ENCODE results near the gene DUSP12.
"Not testable (repeated sequence)": the region's sequence is repeated elsewhere in the genome, so short reads cannot be mapped to it uniquely, and the experiment has no call there.

Gene DUSP12

GRCh38 chr1:161727256-161727924 lies 22.2 kb upstream of the DUSP12 start:
- DNase-seq (ENCODE audit: low read depth): peak; percentile 90

GRCh38 chr1:161728376-161729226 lies 21.0 kb upstream of the DUSP12 start:
- DNase-seq (ENCODE audit: low read depth): no peak

- DNase-seq (ENCODE audit: low read depth): peak; percentile 78
Observed at GRCh38 chr1:161730050-161730564, 19.5 kb upstream of the DUSP12 start.

GRCh38 chr1:161731241-161731640 lies 18.3 kb upstream of the DUSP12 start:
- DNase-seq (ENCODE audit: low read depth): no peak

- DNase-seq (ENCODE audit: low read depth): no peak
Observed at GRCh38 chr1:161731981-161732718, 17.4 kb upstream of the DUSP12 start.

- peak; percentile 94 for DNase-seq (ENCODE audit: low read depth)
Observed at GRCh38 chr1:161733526-161733925, 16.1 kb upstream of the DUSP12 start.

- no peak for DNase-seq (ENCODE audit: low read depth)
Observed at GRCh38 chr1:161735837-161736236, 13.7 kb upstream of the DUSP12 start.

GRCh38 chr1:161736335-161736969 lies 13.1 kb upstream of the DUSP12 start:
- DNase-seq (ENCODE audit: low read depth): peak; percentile 13

GRCh38 chr1:161737625-161738024 lies 12.0 kb upstream of the DUSP12 start:
- DNase-seq (ENCODE audit: low read depth): no peak

- DNase-seq (ENCODE audit: low read depth): peak; percentile 78
Observed at GRCh38 chr1:161738627-161739287, 10.8 kb upstream of the DUSP12 start.

- DNase-seq (ENCODE audit: low read depth): no peak
Observed at GRCh38 chr1:161739865-161740566, 9.6 kb upstream of the DUSP12 start.

- no peak for DNase-seq (ENCODE audit: low read depth)
Observed at GRCh38 chr1:161740921-161741320, 8.7 kb upstream of the DUSP12 start.

GRCh38 chr1:161743231-161743630 lies 6.4 kb upstream of the DUSP12 start:
- peak; percentile 26 for DNase-seq (ENCODE audit: low read depth)

- DNase-seq (ENCODE audit: low read depth): no peak
Observed at GRCh38 chr1:161747801-161748200, 1.8 kb upstream of the DUSP12 start.

- DNase-seq (ENCODE audit: low read depth): peak; percentile 11
Observed at GRCh38 chr1:161763522-161764098, 14.0 kb downstream of the DUSP12 start.

- peak; percentile 97 for DNase-seq (ENCODE audit: low read depth)
Observed at GRCh38 chr1:161766102-161766981, 16.8 kb downstream of the DUSP12 start, which contains the start of gene ATF6. ATF6 (plus strand) TSS chr1:161766320; CDS start chr1:161766361, 41 bp downstream.

GRCh38 chr1:161768461-161768860 lies 18.9 kb downstream of the DUSP12 start:
- no peak for DNase-seq (ENCODE audit: low read depth)

GRCh38 chr1:161768986-161769672 lies 19.5 kb downstream of the DUSP12 start:
- peak; percentile 20 for DNase-seq (ENCODE audit: low read depth)

GRCh38 chr1:161769673-161770045 lies 20.1 kb downstream of the DUSP12 start:
- DNase-seq (ENCODE audit: low read depth): not testable (repeated sequence)

Measured in iris pigment epithelial cell (primary cell).